Thymus (tissue), 11 donors: ENCODE measurements around the gene SOD1. TPM values are rescaled to one million over a fixed set of nuclear protein-coding genes. Genes with fewer than 3 reads are reported as not detected.
A peak's percentile ranks its signal among the peaks of the same experiment; 100 is the strongest.
"Not testable (repeated sequence)": the region's sequence is repeated elsewhere in the genome, so short reads cannot be mapped to it uniquely, and the experiment has no call there.

ENCODE experiments used
- DNase-seq, 9 donors: peaks; one replicate each; pipeline ENCODE4 v3.0.0-alpha.2; 2013; ENCODE audit warnings: low spot score in 9 of 9, low read depth in 6 of 9, missing footprints in 1 of 9
- H3K27ac ChIP-seq, 2 donors: one replicate each; pipeline ENCODE4 v1.5.1; 2013; ENCODE audit warnings: control low read depth in 1 of 2, low read depth in 1 of 2, low read length in 1 of 2, mild to moderate bottlenecking in 1 of 2, moderate library complexity in 1 of 2
- H3K27me3 ChIP-seq, 2 donors: one replicate each; pipeline ENCODE4 v1.5.1; 2013; ENCODE audit warnings: low read length in 1 of 2; ENCODE audit not compliant: control insufficient read depth in 2 of 2, insufficient read depth in 1 of 2
- H3K36me3 ChIP-seq, 2 donors: one replicate each; pipeline ENCODE4 v1.5.1; 2013; ENCODE audit warnings: low read length in 1 of 2, mild to moderate bottlenecking in 1 of 2, moderate library complexity in 1 of 2; ENCODE audit not compliant: control insufficient read depth in 2 of 2, insufficient read depth in 2 of 2
- H3K4me1 ChIP-seq, 2 donors: one replicate each; pipeline ENCODE4 v1.5.1; 2013; ENCODE audit warnings: low read length in 2 of 2; ENCODE audit not compliant: control insufficient read depth in 2 of 2, insufficient read depth in 2 of 2
- H3K4me3 ChIP-seq, 2 donors: one replicate each; pipeline ENCODE4 v1.5.1; 2013; ENCODE audit warnings: low read length in 2 of 2, control low read depth in 1 of 2, mild to moderate bottlenecking in 1 of 2
- H3K9me3 ChIP-seq, 2 donors: one replicate each; pipeline ENCODE4 v1.5.1; 2013; ENCODE audit warnings: low read length in 1 of 2, mild to moderate bottlenecking in 1 of 2; ENCODE audit not compliant: control insufficient read depth in 2 of 2, insufficient read depth in 1 of 2
- WGBS: extraction: QIAGEN DNeasy Blood & Tissue Kit; methylation state at CpG from one replicate; pipeline ENCODE4 v1.1.7; 2013; 5-methylcytosine and 5-hydroxymethylcytosine counted together
- polyA plus RNA-seq: library from polyadenylated mRNA; stranded (reverse); fragments of 200-250 nt; gene quantifications from one replicate; pipeline ENCODE4 v1.2.3, GENCODE V29; 2013
- total RNA-seq: library from RNA; stranded (reverse); fragments of 120-200 nt; gene quantifications from one replicate; pipeline ENCODE4 v1.2.4, GENCODE V29; 2013
- donor health status: healthy.

The SOD1 gene
- total and polyA plus RNA-seq, 2 donors: 239 to 363 TPM

DNA sequence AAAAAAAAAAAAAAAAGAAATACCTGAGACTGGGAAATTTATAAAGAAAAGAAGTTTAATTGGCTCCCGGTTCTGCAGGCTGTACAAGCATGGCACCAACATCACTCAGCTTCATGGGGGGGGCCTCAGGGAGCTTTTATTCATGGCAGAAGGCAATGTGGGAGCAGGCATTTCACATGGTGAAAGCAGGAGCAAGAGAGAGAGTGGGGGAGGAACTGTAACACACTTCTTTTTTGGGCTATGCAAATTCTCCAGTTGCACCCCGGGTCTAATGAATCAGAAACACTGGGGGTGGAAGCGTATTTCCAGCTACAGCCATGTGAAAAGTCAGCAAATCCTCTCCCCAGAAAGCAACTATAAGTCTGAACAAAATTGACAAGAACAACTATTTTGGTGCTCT lies 11.8 kb upstream of the SOD1 start:
- H3K27me3 ChIP-seq: no peaks in the 10 kb centered on the region
- H3K9me3 ChIP-seq: no peaks in the 10 kb centered on the region
- WGBS: 94% methylated on average over 3 of the region's 3 CpGs
- no peak for DNase-seq
- no peaks in the 10 kb centered on the region for H3K36me3 ChIP-seq
- H3K27ac ChIP-seq: no peak overlapping the region
- H3K4me3 ChIP-seq: no peak overlapping the region
- H3K4me1 ChIP-seq: no peaks in the 10 kb centered on the region

- peaks cover 0 to 7% of the 10 kb centered on the region in 2 donors for H3K4me1 ChIP-seq
- H3K27me3 ChIP-seq: no peaks in the 10 kb centered on the region
- 97% methylated on average over 3 of the region's 3 CpGs for WGBS
- no peak overlapping the region for H3K4me3 ChIP-seq
- H3K9me3 ChIP-seq: peaks cover 0 to 6% of the 10 kb centered on the region in 2 donors
- H3K27ac ChIP-seq: no peak overlapping the region
- no peaks in the 10 kb centered on the region for H3K36me3 ChIP-seq
- no peak for DNase-seq
These were observed 8.6 kb upstream of the SOD1 start for GRCh38 chr21:31650930-31651329.

DNA sequence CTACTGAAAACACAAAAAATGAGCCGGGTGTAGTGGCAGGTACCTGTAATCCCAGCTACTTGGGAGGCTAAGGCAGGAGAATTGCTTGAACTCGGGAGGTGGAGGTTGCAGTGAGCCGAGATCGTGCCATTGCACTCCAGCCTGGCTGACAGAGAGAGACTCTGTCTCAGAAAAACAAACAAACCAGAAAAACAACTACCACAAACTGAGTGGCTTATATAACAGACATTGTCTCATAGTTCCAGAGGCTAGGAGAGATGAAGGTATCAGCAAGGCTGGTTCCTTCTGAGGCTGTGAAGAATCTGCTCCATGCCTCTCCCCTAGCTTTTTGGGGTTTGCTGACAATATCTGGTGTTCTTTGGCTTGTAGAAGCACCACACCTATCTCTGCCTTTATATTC lies 8.0 kb upstream of the SOD1 start:
- not testable (repeated sequence) for H3K4me3 ChIP-seq, H3K27me3 ChIP-seq, DNase-seq, H3K4me1 ChIP-seq, H3K36me3 ChIP-seq, H3K9me3 ChIP-seq, H3K27ac ChIP-seq
- WGBS: 98% methylated on average over 4 of the region's 4 CpGs

DNA sequence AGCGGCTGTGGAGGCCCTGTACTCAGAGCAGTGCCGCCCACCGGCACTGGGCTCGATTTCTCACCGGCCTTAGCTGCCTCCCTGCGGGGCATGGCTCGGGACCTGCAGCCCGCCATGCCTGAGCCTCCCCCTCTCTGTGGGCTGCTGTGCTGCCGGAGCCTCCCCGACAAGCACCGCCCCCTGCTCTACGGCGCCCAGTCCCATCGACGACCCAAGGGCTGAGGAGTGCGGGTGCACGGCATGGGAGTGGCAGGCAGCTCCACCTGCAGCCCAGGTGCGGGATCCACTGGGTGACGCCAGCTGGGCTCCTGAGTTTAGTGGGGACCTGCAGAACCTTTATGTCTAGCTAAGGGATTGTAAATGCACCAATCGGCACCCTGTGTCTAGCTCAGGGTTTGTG lies 5.2 kb upstream of the SOD1 start:
- no peak for DNase-seq
- WGBS: 99% methylated on average over 20 of the region's 20 CpGs
- no peaks in the 10 kb centered on the region for H3K27me3 ChIP-seq
- H3K27ac ChIP-seq: no peak overlapping the region
- no peaks in the 10 kb centered on the region for H3K36me3 ChIP-seq
- H3K9me3 ChIP-seq: peaks cover 0 to 6% of the 10 kb centered on the region in 2 donors
- no peak overlapping the region for H3K4me3 ChIP-seq
- H3K4me1 ChIP-seq: peaks cover 0 to 10% of the 10 kb centered on the region in 2 donors

- Histone ChIP-seq H3K4me1 (peaks cover under 1 to 10% of the 10 kb centered on the region in 2 donors), H3K4me3 (peak overlapping the region in 1 of 2 donors; percentile 18)
- DNase-seq: peak in 2 of 9 donors; percentile 35 to 60
- not testable (repeated sequence) for H3K9me3 ChIP-seq, H3K27me3 ChIP-seq, H3K27ac ChIP-seq, H3K36me3 ChIP-seq
- WGBS: 19% methylated on average over 18 of the region's 21 CpGs
These were observed 4.5 kb upstream of the SOD1 start for GRCh38 chr21:31654821-31655580.

DNA sequence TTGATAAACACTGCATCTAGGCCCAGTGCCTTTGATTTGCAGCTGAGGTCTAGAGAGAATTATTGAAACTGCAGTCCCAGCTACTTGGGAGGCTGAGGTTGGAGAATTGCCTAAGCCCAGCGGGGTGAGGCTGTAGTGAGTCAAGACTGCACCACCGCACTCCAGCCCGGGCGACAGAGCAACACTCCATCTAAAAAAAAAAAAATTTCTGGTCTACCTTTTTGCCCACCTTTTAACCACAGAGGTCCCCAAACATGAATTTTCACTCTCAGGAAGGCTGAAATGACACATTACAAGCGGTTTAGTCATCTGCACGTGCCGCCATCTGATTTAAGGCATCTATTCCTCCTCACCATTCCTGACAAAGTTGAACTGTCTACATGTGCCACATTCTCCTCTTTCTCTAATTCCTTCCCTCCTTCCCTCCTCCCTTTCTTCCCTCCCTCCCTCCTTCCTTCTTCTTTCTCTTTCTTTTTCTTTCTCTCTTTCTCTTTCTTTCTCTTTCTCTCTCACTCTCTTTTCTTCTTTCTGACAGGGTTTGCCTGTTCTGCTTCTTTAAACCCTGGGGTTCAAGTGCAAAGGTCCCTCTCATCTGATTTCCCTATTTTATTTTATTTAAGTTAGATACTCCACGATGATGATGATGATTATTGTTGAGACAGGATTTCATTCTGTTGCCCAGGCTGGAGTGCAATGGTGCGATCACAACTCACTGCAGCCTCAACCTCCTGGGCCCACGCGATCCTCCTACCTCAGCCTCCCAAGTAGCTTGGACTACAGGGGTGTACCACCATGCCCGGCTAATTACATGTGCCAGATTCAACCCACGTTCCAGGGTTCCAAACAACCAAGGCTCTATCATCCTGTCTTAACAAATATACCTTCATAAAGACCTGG lies 3.0 kb upstream of the SOD1 start:
- 96% methylated on average over 13 of the region's 13 CpGs for WGBS
- no peak for DNase-seq
- H3K36me3 ChIP-seq: peaks cover 0 to under 1% of the 10 kb centered on the region in 2 donors

DNA sequence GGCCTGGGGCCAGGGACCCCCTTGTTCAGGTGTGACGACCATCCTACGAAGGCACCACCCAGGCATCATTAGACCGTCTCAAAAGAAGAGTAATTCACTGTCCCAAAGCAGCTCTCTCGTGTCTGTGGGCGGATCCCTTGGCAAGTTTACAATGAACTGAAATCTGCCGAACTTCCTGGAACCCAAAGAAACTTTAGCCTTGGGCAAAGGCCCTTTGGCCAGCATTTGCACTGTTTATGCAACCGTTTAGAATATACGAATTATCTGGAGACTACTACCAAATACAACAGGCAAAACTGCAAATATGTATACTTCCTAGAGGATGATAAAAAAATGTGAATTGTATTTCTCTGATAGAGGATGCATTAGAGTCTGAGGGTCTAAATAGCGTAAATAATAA lies 1.4 kb upstream of the SOD1 start:
- Histone ChIP-seq H3K36me3 (peaks cover 3% of the 10 kb centered on the region in 2 donors), H3K4me1 (peaks cover 9 to 15% of the 10 kb centered on the region in 2 donors), H3K27ac (no peak overlapping the region), H3K4me3 (no peak overlapping the region), H3K9me3 (peaks cover 0 to 6% of the 10 kb centered on the region in 2 donors), H3K27me3 (no peaks in the 10 kb centered on the region)
- WGBS: 97% methylated on average over 9 of the region's 9 CpGs
- no peak for DNase-seq

More for the DNA sequence above, 3.0 kb upstream of the SOD1 start:
- no peak overlapping the region for H3K27ac ChIP-seq
- no peaks in the 10 kb centered on the region for H3K27me3 ChIP-seq
- peaks cover 9 to 15% of the 10 kb centered on the region in 2 donors for H3K4me1 ChIP-seq
- H3K9me3 ChIP-seq: peaks cover 0 to 6% of the 10 kb centered on the region in 2 donors
- no peak overlapping the region for H3K4me3 ChIP-seq

DNA sequence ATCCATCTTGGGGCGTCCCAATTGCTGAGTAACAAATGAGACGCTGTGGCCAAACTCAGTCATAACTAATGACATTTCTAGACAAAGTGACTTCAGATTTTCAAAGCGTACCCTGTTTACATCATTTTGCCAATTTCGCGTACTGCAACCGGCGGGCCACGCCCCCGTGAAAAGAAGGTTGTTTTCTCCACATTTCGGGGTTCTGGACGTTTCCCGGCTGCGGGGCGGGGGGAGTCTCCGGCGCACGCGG lies 282 bp upstream of the SOD1 start:
- Histone ChIP-seq H3K4me1 (peaks cover 9 to 15% of the 10 kb centered on the region in 2 donors), H3K4me3 (peak overlapping the region; percentile 62 to 86), H3K27ac (peak overlapping the region in 1 of 2 donors; percentile 67), H3K27me3 (no peaks in the 10 kb centered on the region), H3K9me3 (peaks cover 0 to 5% of the 10 kb centered on the region in 2 donors), H3K36me3 (peaks cover 11 to 13% of the 10 kb centered on the region in 2 donors)
- WGBS: 2% methylated on average over 18 of the region's 18 CpGs
- DNase-seq: peak in 1 of 9 donors; percentile 78

GRCh38 chr21:31660259-31660565 lies 719 bp downstream of the SOD1 start:
- 2% methylated on average over 12 of the region's 12 CpGs for whole genome bisulfite sequencing
- H3K27me3 ChIP-seq: no peaks in the 10 kb centered on the region
- H3K9me3 ChIP-seq: no peaks in the 10 kb centered on the region
- peak overlapping the region; percentile 54 to 86 for H3K4me3 ChIP-seq
- H3K27ac ChIP-seq: peak overlapping the region in 1 of 2 donors; percentile 4
- H3K36me3 ChIP-seq: peaks cover 13 to 14% of the 10 kb centered on the region in 2 donors
- DNase-seq: peak in 2 of 9 donors; percentile 36 to 58
- peaks cover 9 to 13% of the 10 kb centered on the region in 2 donors for H3K4me1 ChIP-seq
